CD14-positive monocyte (primary cell): ENCODE data around the gene SFI1. TPM values are rescaled to one million over a fixed set of nuclear protein-coding genes. Genes with fewer than 3 reads are reported as not detected.

Experiments used
- DNase-seq, 3 donors: peaks; one replicate each; pipeline ENCODE4 v3.0.0-alpha.2; 2011 to 2022
- H2AFZ ChIP-seq: 2 replicates; pipeline ENCODE4 v1.6.0; 2012; ENCODE audit warnings: mild to moderate bottlenecking, low read depth, low read length, inconsistent platforms; ENCODE audit not compliant: insufficient read depth, poor library complexity, severe bottlenecking
- H3K27ac ChIP-seq, 2 donors: 1 replicate in 1 of 2; 2 replicates in 1 of 2; pipeline ENCODE4 v1.5.1; 2012 to 2013; ENCODE audit warnings: low read length in 2 of 2, control low read depth in 1 of 2, inconsistent platforms in 1 of 2, low read depth in 1 of 2, mild to moderate bottlenecking in 1 of 2
- H3K27me3 ChIP-seq, 2 donors: one replicate each; pipeline versions ENCODE4 v1.6.0 to v1.6.1; 2011 to 2013; ENCODE audit warnings: low read length in 2 of 2; ENCODE audit not compliant: control insufficient read depth in 2 of 2, insufficient read depth in 2 of 2
- H3K36me3 ChIP-seq, 2 donors: replicated peaks in 1 of 2; 1 replicate in 1 of 2; 2 replicates in 1 of 2; pipeline versions ENCODE4 v1.5.1 to v1.6.1; 2012 to 2013; ENCODE audit warnings: low read length in 2 of 2, control low read depth in 1 of 2, inconsistent platforms in 1 of 2, mild to moderate bottlenecking in 1 of 2; ENCODE audit not compliant: insufficient read depth in 2 of 2, control insufficient read depth in 1 of 2
- H3K4me1 ChIP-seq, 2 donors: 1 replicate in 1 of 2; 2 replicates in 1 of 2; pipeline versions ENCODE4 v1.5.1 to v1.6.1; 2012 to 2013; ENCODE audit warnings: low read length in 2 of 2, control low read depth in 1 of 2, inconsistent platforms in 1 of 2, mild to moderate bottlenecking in 1 of 2, moderate library complexity in 1 of 2; ENCODE audit not compliant: insufficient read depth in 2 of 2, control insufficient read depth in 1 of 2
- H3K4me2 ChIP-seq: replicated peaks from 2 replicates; pipeline ENCODE3; 2012; ENCODE audit warnings: low read length, moderate library complexity, mild to moderate bottlenecking; ENCODE audit not compliant: poor library complexity, severe bottlenecking; ENCODE audit errors: extremely low read depth
- H3K4me3 ChIP-seq, 3 experiments: fragments of 200-600 bp in 1 of 3; sonication (generic) in 1 of 3; replicated peaks in 1 of 3; 1 replicate in 2 of 3; 2 replicates in 1 of 3; pipeline ENCODE4 v1.5.1; 2011 to 2013; ENCODE audit warnings: low read length in 3 of 3, mild to moderate bottlenecking in 3 of 3, control low read depth in 2 of 3, low read depth in 2 of 3, inconsistent platforms in 1 of 3, moderate library complexity in 1 of 3
- H3K79me2 ChIP-seq: 2 replicates; pipeline ENCODE4 v1.6.0; 2012; ENCODE audit warnings: mild to moderate bottlenecking, control low read depth, inconsistent platforms, low read length, moderate library complexity; ENCODE audit not compliant: insufficient read depth
- H3K9ac ChIP-seq: 2 replicates; pipeline ENCODE4 v1.6.0; 2017; ENCODE audit warnings: low read length, mild to moderate bottlenecking; ENCODE audit not compliant: insufficient read depth, poor library complexity, severe bottlenecking
- H3K9me3 ChIP-seq, 2 donors: replicated peaks in 1 of 2; 1 replicate in 1 of 2; 2 replicates in 1 of 2; pipeline versions ENCODE4 v1.5.1 to v1.6.1; 2012 to 2013; ENCODE audit warnings: low read length in 2 of 2, control low read depth in 1 of 2; ENCODE audit not compliant: control insufficient read depth in 1 of 2, insufficient read depth in 1 of 2
- H4K20me1 ChIP-seq: 2 replicates; pipeline ENCODE4 v1.6.0; 2012; ENCODE audit warnings: mild to moderate bottlenecking, low read length, control low read depth, moderate library complexity; ENCODE audit not compliant: insufficient read depth
- H3K27ac Mint-ChIP-seq, 7 donors: one replicate each; pipeline ENCODE4 v1.8.0; 2020; ENCODE audit warnings: mild to moderate bottlenecking in 7 of 7, mixed read lengths in 7 of 7, moderate library complexity in 6 of 7, inconsistent platforms in 2 of 7
- H3K27me3 Mint-ChIP-seq, 3 donors: one replicate each; pipeline ENCODE4 v1.8.0; 2021 to 2022; ENCODE audit warnings: low read depth in 3 of 3, mild to moderate bottlenecking in 3 of 3, mixed read lengths in 3 of 3, moderate library complexity in 3 of 3, inconsistent platforms in 1 of 3
- H3K36me3 Mint-ChIP-seq, 2 donors: one replicate each; pipeline ENCODE4 v1.8.0; 2020; ENCODE audit warnings: mixed read lengths in 2 of 2, inconsistent platforms in 1 of 2, mild to moderate bottlenecking in 1 of 2
- H3K4me1 Mint-ChIP-seq: one replicate; pipeline ENCODE4 v1.8.0; 2020; ENCODE audit warnings: mild to moderate bottlenecking, mixed read lengths
- H3K4me3 Mint-ChIP-seq, 2 donors: one replicate each; pipeline ENCODE4 v1.8.0; 2020; ENCODE audit warnings: mild to moderate bottlenecking in 2 of 2, mixed read lengths in 2 of 2, moderate library complexity in 1 of 2
- H3K9me3 Mint-ChIP-seq, 7 donors: one replicate each; pipeline ENCODE4 v1.8.0; 2020 to 2022; ENCODE audit warnings: mixed read lengths in 7 of 7, mild to moderate bottlenecking in 6 of 7, moderate library complexity in 6 of 7, inconsistent platforms in 2 of 7
- WGBS: methylation state at CpG from one replicate; pipeline ENCODE4 v1.1.5; 2013; ENCODE audit warnings: missing lambda C conversion rate; ENCODE audit not compliant: insufficient coverage; 5-methylcytosine and 5-hydroxymethylcytosine counted together
- intact Hi-C, 2 donors: fragments of 100-400 bp; cut with micrococcal nuclease; formaldehyde crosslinking; loops; one replicate each; pipeline versions ENCODE4 v1.15.0 to v1.15.1; 2023
- polyA plus RNA-seq, 3 donors: library from polyadenylated mRNA; depleted of rRNA in 1 of 3; unstranded in 2 of 3; stranded (reverse) in 1 of 3; fragments of 300-500 nt in 2 of 3; fragments of >200 nt in 1 of 3; fragmentation: Illumina TruSeq in 2 of 3; gene quantifications; 1 replicate in 2 of 3; 2 replicates in 1 of 3; pipeline ENCODE4 v1.2.3, GENCODE V29; 2012 to 2021
- TF ChIP-seq, protein P1 (sequence below): fragments of 200-600 bp; IDR thresholded peaks from one replicate; pipeline ENCODE4 v1.8.0; 2022; ENCODE audit warnings: antibody characterized with exemption, mild to moderate bottlenecking

SFI1 gene
- polyA plus RNA-seq, 3 donors = 1.7 to 43.4 (median 3.6) TPM

DNA sequence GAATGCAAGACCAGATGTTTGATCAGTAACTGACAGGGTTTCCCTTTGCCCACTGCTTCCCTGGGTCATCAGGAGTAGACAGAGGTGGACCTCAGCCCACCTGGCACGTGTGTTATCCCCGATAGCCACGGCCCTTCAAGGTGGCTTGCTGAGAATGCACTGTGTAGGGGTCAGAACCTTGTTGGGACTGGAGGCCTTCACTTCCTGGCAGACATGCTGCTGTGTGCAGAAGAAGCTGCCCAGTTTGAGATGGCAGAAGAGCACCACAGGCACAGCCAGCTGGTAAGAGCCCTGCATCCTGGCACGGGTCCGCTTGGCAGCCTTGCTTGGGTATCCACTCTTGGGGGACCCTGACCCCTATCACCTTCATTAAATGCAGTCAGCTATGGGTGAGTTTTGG lies 81.8 kb downstream of the SFI1 start:
- Mint-ChIP-seq H3K4me1 (peaks cover 8% of the 10 kb centered on the region), H3K36me3 (peaks cover 43 to 63% of the 10 kb centered on the region in 2 donors), H3K27me3 (peaks cover 0 to 2% (median 0%) of the 10 kb centered on the region in 3 donors), H3K9me3 (no peaks in the 10 kb centered on the region), H3K4me3 (no peak overlapping the region), H3K27ac (no peak overlapping the region)
- Histone ChIP-seq H4K20me1 (no peaks in the 10 kb centered on the region), H3K9ac (no peak overlapping the region), H3K27ac (no peak overlapping the region), H3K79me2 (no peaks in the 10 kb centered on the region), H3K4me1 (peaks cover 6 to 8% of the 10 kb centered on the region in 2 donors), H3K27me3 (no peaks in the 10 kb centered on the region), H3K4me3 (no peak overlapping the region), H3K4me2 (no peak overlapping the region), H2AFZ (no peak overlapping the region), H3K9me3 (no peaks in the 10 kb centered on the region), H3K36me3 (peaks cover 23 to 51% of the 10 kb centered on the region in 2 donors)
- no peak for DNase-seq
- TF ChIP-seq, protein P1, sequence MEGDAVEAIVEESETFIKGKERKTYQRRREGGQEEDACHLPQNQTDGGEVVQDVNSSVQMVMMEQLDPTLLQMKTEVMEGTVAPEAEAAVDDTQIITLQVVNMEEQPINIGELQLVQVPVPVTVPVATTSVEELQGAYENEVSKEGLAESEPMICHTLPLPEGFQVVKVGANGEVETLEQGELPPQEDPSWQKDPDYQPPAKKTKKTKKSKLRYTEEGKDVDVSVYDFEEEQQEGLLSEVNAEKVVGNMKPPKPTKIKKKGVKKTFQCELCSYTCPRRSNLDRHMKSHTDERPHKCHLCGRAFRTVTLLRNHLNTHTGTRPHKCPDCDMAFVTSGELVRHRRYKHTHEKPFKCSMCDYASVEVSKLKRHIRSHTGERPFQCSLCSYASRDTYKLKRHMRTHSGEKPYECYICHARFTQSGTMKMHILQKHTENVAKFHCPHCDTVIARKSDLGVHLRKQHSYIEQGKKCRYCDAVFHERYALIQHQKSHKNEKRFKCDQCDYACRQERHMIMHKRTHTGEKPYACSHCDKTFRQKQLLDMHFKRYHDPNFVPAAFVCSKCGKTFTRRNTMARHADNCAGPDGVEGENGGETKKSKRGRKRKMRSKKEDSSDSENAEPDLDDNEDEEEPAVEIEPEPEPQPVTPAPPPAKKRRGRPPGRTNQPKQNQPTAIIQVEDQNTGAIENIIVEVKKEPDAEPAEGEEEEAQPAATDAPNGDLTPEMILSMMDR = no peak
- WGBS = 92% methylated on average over 5 of the region's 5 CpGs
- intact Hi-C loops = no loop called here

DNA sequence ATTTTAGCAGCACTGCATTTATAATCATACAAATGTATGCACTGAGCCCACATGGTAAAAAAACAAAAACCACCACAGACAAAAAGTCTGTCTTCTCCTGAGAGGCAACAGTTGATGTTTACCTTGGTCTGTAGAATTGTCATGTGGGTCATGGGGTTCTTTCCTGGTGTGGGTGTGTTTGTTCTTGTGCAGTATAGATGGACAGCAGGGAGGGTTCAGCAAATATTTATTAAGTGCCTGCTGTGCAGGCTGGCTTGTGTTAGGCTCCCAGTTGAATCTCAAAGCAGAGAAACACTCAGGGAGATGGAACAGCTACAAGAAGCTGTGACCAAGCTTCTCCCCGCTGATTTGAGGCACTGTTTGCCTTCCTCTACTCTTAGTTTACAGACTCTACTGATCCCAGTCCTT lies 83.5 kb downstream of the SFI1 start:
- 100% methylated on average over 1 of the region's 1 CpG for WGBS
- no peak overlapping the region for H2AFZ ChIP-seq
- H3K9ac ChIP-seq = no peak overlapping the region
- no peak overlapping the region for H3K4me2 ChIP-seq
- no peaks in the 10 kb centered on the region for H4K20me1 ChIP-seq
- peaks cover 6 to 8% of the 10 kb centered on the region in 2 donors for H3K4me1 ChIP-seq
- intact Hi-C loops = no loop called here
- Mint-ChIP-seq H3K36me3 (peaks cover 38 to 58% of the 10 kb centered on the region in 2 donors), H3K4me3 (no peak overlapping the region), H3K4me1 (peaks cover 8% of the 10 kb centered on the region), H3K27me3 (peaks cover 0 to 2% (median 0%) of the 10 kb centered on the region in 3 donors), H3K27ac (no peak overlapping the region), H3K9me3 (no peaks in the 10 kb centered on the region)
- no peak overlapping the region for H3K4me3 ChIP-seq
- TF ChIP-seq, protein P1 = no peak
- no peaks in the 10 kb centered on the region for H3K9me3 ChIP-seq
- H3K27me3 ChIP-seq = no peaks in the 10 kb centered on the region
- no peak overlapping the region for H3K27ac ChIP-seq
- peaks cover 12 to 37% of the 10 kb centered on the region in 2 donors for H3K36me3 ChIP-seq
- DNase-seq = no peak
- no peaks in the 10 kb centered on the region for H3K79me2 ChIP-seq
